Ectodermal cell (in vitro differentiated cells): ENCODE data around the gene RTBDN.

Experiments used
- H3K27ac ChIP-seq: 2 replicates; pipeline ENCODE4 v1.7.0; 2013; ENCODE audit warnings: mild to moderate bottlenecking, low read depth, low read length; ENCODE audit not compliant: insufficient read depth, poor library complexity, severe bottlenecking
- H3K27me3 ChIP-seq: 2 replicates; pipeline ENCODE4 v1.7.0; 2013; ENCODE audit warnings: mild to moderate bottlenecking, low read length; ENCODE audit not compliant: insufficient read depth, control insufficient read depth, poor library complexity, severe bottlenecking
- H3K36me3 ChIP-seq: one replicate; pipeline ENCODE4 v1.7.0; 2013; ENCODE audit warnings: low read length; ENCODE audit not compliant: control insufficient read depth, insufficient read depth
- H3K4me1 ChIP-seq: one replicate; pipeline ENCODE4 v1.7.0; 2013; ENCODE audit warnings: low read length; ENCODE audit not compliant: control insufficient read depth, insufficient read depth
- H3K4me3 ChIP-seq: 2 replicates; pipeline ENCODE4 v1.7.0; 2013; ENCODE audit warnings: low read depth, low read length, control low read depth; ENCODE audit not compliant: insufficient read depth
- H3K9me3 ChIP-seq: 2 replicates; pipeline ENCODE4 v1.7.0; 2013; ENCODE audit warnings: mild to moderate bottlenecking, low read length, moderate library complexity; ENCODE audit not compliant: control insufficient read depth
- WGBS, 2 experiments: methylation state at CpG; one replicate each; pipeline ENCODE4 v1.1.7; 2013; ENCODE audit warnings: missing lambda C conversion rate in 2 of 2; 5-methylcytosine and 5-hydroxymethylcytosine counted together

Gene RTBDN

DNA sequence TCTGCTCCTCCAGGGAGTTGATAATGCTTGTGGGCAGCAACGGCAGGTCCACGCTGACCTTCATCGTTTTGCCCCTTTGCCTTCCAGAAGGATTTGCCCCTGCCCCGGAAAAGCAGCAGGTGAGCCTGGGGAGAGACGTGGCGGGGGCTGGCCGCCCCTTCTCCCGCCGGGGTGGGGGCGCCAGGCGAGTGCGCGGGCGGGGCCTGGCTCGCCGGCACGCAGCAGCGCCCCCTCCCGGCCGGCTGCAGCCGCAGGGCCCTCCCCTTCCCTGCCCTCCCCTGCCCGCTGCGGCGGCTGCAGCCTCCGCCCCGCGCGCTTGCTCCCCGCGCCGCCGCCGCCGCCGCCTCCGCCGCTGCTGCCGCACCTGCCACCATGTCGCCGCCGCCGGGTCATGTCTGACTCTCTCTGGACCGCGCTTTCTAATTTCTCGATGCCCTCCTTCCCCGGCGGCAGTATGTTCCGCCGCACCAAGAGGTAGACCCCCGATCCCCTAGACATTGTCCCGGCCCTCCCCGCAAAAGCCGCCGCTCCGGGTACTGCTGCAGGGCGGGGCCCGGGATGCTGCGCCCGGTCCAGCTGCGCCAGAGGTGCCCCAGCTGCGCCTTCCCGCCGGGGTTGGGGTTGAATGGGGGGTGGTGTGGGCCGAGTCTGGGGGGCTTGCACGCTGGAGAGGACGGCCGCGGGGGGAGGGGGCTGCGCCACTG, 4.0 kb upstream of the RTBDN start, which contains the start of gene MAST1:
TSS of gene MAST1 (plus strand) at position 334 of the 704 bp plus-strand sequence. CDS start at position 392, 58 bp downstream.
- Histone ChIP-seq H3K4me1 (peaks cover 10% of the 10 kb centered on the region), H3K27me3 (peaks cover 60% of the 10 kb centered on the region), H3K4me3 (peak within 1 kb of the TSS; percentile 66), H3K27ac (no peak within 1 kb of the TSS), H3K9me3 (no peaks in the 10 kb centered on the region), H3K36me3 (no peaks in the 10 kb centered on the region)
- 0 to 1% methylated on average over 69 of the region's 69 CpGs for WGBS, 2 experiments

DNA sequence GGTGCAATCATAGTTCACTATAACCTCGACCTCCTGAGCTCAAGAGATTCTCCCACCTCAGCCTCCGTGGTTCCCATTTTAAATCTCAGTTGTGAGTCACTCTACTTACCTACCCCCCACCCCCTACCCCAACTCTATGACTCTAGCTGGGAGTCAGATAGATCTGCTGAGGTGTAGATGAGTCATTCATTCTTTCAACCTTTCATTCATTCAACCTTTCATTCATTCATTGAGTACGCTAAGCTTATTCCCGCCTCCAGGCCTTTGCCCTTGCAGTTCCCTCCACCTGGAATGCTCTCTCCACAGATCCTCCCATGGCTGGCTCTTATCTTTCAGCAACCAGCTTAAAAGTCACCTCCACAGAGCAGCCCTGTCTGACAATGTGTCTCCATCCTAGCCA, 2.8 kb upstream of the RTBDN start:
- no peaks in the 10 kb centered on the region for H3K36me3 ChIP-seq
- 63 to 77% methylated on average over 4 of the region's 4 CpGs for WGBS, 2 experiments
- H3K4me3 ChIP-seq: no peak overlapping the region
- H3K27ac ChIP-seq: no peak overlapping the region
- no peaks in the 10 kb centered on the region for H3K9me3 ChIP-seq
- peaks cover 10% of the 10 kb centered on the region for H3K4me1 ChIP-seq
- H3K27me3 ChIP-seq: peaks cover 71% of the 10 kb centered on the region

DNA sequence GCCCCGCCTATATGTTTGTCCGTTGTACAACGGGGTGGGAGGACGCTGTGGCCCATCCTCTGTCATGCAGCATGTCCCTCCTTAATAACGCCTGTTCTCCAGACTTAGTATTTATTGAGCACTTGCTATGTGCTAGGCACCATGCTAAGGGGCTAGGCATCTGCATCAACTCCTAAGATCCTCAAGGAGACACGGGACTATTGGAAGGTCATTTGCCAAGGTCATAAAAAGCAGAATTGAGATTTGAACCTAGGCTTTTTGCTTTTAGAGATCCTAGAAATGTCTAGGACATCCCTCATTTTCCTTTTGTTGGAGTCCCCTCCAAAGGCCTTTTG, 2.1 kb upstream of the RTBDN start:
- Histone ChIP-seq H3K4me3 (no peak overlapping the region), H3K4me1 (peaks cover 10% of the 10 kb centered on the region), H3K36me3 (no peaks in the 10 kb centered on the region), H3K27me3 (peaks cover 78% of the 10 kb centered on the region), H3K9me3 (no peaks in the 10 kb centered on the region), H3K27ac (no peak overlapping the region)
- 14 to 16% methylated on average over 6 of the region's 6 CpGs for WGBS, 2 experiments

DNA sequence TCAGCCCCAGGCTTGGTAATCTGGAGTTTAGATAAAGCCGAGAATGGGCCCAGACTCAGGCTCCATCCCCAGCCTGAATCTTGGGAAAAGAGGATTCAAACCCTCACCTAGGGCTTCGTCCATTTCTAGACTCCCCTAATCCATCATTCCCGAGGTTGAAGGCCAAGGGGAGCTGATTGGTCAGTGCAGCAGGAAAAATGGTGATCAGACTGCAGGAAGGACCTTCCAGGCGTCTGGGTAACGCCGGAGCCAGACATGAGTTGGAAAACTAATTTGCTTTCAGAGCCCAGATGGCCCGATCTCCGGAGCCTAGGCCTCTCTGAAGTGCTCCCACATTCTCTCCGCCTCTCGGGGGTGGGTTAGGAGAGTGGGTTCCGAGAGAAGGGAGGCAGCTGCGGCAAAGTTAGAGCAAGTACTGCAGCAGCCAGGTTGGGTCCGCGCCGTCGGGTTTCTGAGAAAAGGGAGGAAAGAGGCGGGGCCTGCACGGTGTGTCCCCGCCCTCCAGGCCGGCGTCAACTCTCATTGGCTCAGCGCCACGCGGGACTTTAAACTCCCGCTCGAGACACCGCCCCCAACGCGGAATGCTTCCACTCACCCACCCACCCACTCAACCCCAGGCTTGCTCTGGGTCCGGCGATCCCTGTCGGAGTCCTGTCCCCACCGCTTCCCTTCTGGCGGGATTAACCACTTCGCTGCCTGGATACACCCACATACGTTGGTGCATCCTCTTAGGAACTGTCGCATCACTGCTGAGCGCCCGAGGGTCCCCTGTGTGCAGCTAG, 788 bp upstream of the RTBDN start:
- Histone ChIP-seq H3K9me3 (no peaks in the 10 kb centered on the region), H3K4me3 (no peak overlapping the region), H3K36me3 (no peaks in the 10 kb centered on the region), H3K27ac (no peak overlapping the region), H3K27me3 (peaks cover 92% of the 10 kb centered on the region), H3K4me1 (peaks cover 10% of the 10 kb centered on the region)
- WGBS, 2 experiments: 14 to 15% methylated on average over 39 of the region's 39 CpGs

DNA sequence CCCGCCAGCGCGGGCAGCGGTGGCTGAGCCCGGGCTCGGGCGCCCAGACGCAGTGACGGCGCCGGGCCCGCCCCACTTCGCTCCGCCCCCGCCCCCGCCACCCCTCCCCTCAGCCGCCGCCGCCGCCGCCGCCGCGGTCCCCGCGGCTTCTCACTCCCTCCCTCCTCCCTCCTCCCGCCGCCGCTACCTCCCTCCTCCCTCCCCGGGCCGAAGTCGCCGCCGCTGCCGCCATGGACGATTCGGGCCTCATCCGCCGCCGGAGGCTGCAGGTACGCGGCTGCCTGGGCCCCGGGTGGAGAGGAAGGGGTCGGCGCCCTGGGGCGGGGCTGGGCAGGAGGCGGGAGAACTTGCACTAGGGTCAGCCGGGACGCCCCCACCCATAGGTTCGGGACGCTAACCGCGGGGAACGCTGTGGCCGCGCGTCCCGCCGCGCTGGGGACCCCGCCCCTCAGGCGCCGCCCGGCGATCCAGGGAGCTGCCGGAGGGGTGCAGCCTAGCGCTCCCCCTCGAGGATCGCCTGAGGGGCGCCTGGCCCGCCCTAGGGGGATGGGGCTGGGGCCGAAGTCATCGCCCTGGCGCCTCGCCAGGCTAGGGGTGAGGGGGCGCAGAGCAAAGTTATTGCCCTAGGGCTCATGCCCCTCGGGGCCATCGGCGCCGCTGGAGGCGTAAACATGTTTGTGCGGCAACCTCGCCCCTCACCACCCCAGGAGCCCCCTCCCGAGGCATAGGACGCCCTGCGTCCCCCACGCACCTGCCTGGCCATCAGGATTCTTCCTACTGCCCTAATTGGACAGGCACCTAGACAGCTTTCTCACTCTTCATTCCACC, 427 bp downstream of the RTBDN start:
- no peaks in the 10 kb centered on the region for H3K36me3 ChIP-seq
- H3K9me3 ChIP-seq: no peaks in the 10 kb centered on the region
- 1% methylated on average over 59 to 76 of the region's 87 CpGs for WGBS, 2 experiments
- H3K4me3 ChIP-seq: peak overlapping the region; percentile 49
- peaks cover 7% of the 10 kb centered on the region for H3K4me1 ChIP-seq
- H3K27ac ChIP-seq: no peak overlapping the region
- H3K27me3 ChIP-seq: peaks cover 97% of the 10 kb centered on the region

DNA sequence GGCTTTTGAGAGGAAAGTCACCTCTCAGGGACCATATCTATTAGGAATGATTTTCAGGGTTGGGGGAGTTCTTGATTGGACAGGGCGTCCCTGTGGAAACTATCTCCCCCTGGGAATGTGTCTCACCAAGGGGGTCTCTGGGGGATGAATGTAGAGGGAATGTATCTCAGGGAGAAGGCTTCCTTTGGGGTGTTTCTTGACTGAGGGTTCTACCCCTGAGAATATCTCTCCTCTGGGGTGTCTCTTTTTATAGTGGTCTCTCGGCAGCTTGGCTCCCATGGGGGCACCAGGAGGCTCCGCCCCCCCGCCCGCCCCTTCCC, 1.0 kb downstream of the RTBDN start:
- Histone ChIP-seq H3K4me3 (no peak overlapping the region), H3K4me1 (peaks cover 5% of the 10 kb centered on the region), H3K9me3 (no peaks in the 10 kb centered on the region), H3K36me3 (no peaks in the 10 kb centered on the region), H3K27me3 (peaks cover 97% of the 10 kb centered on the region), H3K27ac (no peak overlapping the region)
- 1 to 2% methylated on average over 5 of the region's 5 CpGs for WGBS, 2 experiments

DNA sequence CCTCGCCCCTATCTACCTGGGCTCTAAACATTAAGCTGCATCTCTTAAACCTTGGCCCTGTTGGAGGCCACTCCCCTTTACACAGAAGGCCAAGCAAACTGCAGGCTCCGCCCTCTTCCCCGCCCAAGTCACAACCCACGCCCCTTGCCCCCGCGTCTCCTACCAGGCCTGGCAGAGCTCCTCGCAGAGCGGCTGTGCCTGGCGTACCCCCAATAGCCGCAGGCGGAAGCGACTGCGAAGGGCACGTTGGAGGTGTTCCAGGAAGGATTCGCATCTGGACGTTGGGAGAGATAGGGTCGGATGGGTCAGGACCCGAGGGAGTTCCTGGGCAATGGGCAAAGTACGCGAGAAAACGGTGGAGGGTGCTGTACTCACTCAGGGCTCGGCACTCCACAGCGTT, 5.9 kb downstream of the RTBDN start:
- Histone ChIP-seq H3K4me3 (no peak overlapping the region), H3K27ac (no peak overlapping the region), H3K4me1 (no peaks in the 10 kb centered on the region), H3K9me3 (no peaks in the 10 kb centered on the region), H3K27me3 (peaks cover 64% of the 10 kb centered on the region), H3K36me3 (no peaks in the 10 kb centered on the region)
- WGBS, 2 experiments: 24% methylated on average over 23 of the region's 23 CpGs

DNA sequence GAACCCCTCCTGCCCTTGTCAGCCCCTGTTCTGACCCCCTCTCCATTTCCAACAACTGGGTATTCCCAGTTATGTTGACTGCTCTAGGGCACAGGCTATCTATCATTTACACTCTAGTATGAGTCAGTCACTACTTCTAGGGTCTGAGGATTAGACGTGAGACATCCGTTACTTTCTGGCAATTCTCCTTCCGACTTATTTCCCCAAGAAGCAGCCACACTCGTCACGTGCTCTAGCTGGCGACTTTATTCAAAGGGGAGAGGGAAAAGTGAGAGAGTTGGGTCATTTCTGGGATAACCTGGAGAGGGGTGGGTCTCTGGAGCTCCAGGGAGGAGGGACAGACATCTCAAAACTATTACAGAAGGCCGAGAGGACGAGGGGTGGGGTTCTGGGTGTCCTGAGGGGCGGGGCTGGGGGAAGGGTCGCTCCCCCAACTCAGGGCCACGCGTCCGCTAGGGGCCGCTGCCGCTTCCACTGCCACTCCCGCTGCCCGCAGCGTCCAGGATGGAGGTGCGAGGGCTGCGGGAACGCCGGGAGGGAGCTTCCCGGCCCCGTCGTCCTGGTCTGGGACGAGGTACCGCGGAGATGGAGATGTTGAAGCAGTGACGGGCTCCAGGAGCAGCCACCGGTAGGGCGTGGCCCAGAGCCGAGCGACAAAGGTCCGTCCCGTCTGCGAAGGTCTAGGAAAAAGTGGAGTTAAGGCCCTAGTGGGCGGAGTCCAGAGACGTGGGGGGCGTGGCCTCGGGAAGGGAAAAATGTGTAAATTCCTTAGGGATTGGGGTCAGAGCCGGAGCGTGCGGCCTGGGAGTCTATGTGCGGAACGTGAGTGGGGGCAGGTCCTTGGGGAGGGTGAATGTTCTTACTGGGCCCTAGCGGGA, 8.9 kb downstream of the RTBDN start:
- peaks cover 34% of the 10 kb centered on the region for H3K27me3 ChIP-seq
- H3K9me3 ChIP-seq: no peaks in the 10 kb centered on the region
- no peaks in the 10 kb centered on the region for H3K4me1 ChIP-seq
- H3K36me3 ChIP-seq: no peaks in the 10 kb centered on the region
- 10 to 11% methylated on average over 46 of the region's 46 CpGs for WGBS, 2 experiments
- H3K4me3 ChIP-seq: no peak overlapping the region
- no peak overlapping the region for H3K27ac ChIP-seq

DNA sequence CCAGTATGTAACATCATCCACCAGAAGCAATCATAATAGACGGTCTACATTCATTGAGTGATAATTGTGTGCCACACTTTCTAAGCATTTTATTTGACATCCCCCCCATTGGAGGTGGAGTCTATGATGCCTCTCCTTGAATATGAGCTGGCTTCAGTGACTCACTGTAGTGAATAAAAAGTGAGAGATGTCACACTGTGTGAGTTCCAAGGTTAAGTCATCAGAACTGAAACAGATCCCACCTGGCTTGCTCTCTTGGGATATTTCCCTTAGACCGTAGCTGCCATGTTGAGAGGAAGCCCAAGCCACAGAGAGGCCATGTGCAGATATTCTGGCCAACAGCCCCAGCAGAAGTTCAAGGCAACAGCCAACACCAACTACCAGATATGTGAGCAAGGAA, 12.6 kb downstream of the RTBDN start:
- Histone ChIP-seq H3K9me3 (no peaks in the 10 kb centered on the region), H3K27me3 (peaks cover 10% of the 10 kb centered on the region), H3K27ac (no peak overlapping the region), H3K36me3 (no peaks in the 10 kb centered on the region), H3K4me3 (no peak overlapping the region), H3K4me1 (no peaks in the 10 kb centered on the region)
- 91 to 97% methylated on average over 2 of the region's 2 CpGs for WGBS, 2 experiments
